Testis (tissue), 2 donors: Measurements from ENCODE around the gene PODNL1.

Experiments used
- CTCF ChIP-seq, 3 experiments: fragments of 450-650 bp in 2 of 3; fragments of 200-600 bp in 1 of 3; sonication (generic) in 1 of 3; IDR thresholded peaks; one replicate each; pipeline ENCODE4 v1.5.1; 2016 to 2019; ENCODE audit warnings: antibody characterized with exemption in 3 of 3, mild to moderate bottlenecking in 2 of 3, moderate library complexity in 1 of 3
- POLR2A ChIP-seq: fragments of 450-650 bp; IDR thresholded peaks from one replicate; pipeline ENCODE4 v1.6.1; 2017; ENCODE audit warnings: antibody characterized with exemption, mild to moderate bottlenecking, moderate library complexity

GRCh38 chr19:13965926-13966683, 27.9 kb upstream of the PODNL1 start:
- TF ChIP-seq CTCF (IDR thresholded peaks at IDR 0.05), result no peak
- no peak for TF ChIP-seq POLR2A
